Inferior parietal cortex (tissue), 1 donor: ENCODE results near the gene GPR26.

ENCODE experiments used
- DNase-seq: peaks from one replicate; pipeline ENCODE4 v3.0.0-alpha.2; 2016; ENCODE audit errors: extremely low spot score

GPR26 gene

GRCh38 chr10:123648595-123648994 lies 17.6 kb upstream of the GPR26 start:
- DNase-seq, result no peak

GRCh38 chr10:123649676-123650075 lies 16.5 kb upstream of the GPR26 start:
- DNase-seq, result no peak

- DNase-seq, result no peak
Measured at GRCh38 chr10:123651421-123652047, 14.6 kb upstream of the GPR26 start.

GRCh38 chr10:123655751-123656150 lies 10.4 kb upstream of the GPR26 start:
- DNase-seq, result no peak

GRCh38 chr10:123663522-123663921 lies 2.6 kb upstream of the GPR26 start:
- no peak for DNase-seq

GRCh38 chr10:123665491-123666286 lies 466 bp upstream of the GPR26 start:
- no peak for DNase-seq

GRCh38 chr10:123669886-123670285 lies 3.7 kb downstream of the GPR26 start:
- no peak for DNase-seq

GRCh38 chr10:123673198-123673597 lies 7.0 kb downstream of the GPR26 start:
- DNase-seq, result no peak

GRCh38 chr10:123674741-123675140 lies 8.6 kb downstream of the GPR26 start:
- DNase-seq, result no peak

GRCh38 chr10:123675811-123676210 lies 9.7 kb downstream of the GPR26 start:
- no peak for DNase-seq

GRCh38 chr10:123677556-123677955 lies 11.4 kb downstream of the GPR26 start:
- no peak for DNase-seq

GRCh38 chr10:123678376-123678775 lies 12.2 kb downstream of the GPR26 start:
- DNase-seq, result no peak

- DNase-seq, result no peak
Measured at GRCh38 chr10:123681285-123681684, 15.1 kb downstream of the GPR26 start.

GRCh38 chr10:123682477-123682876 lies 16.3 kb downstream of the GPR26 start:
- no peak for DNase-seq

GRCh38 chr10:123683459-123683858 lies 17.3 kb downstream of the GPR26 start:
- no peak for DNase-seq

- DNase-seq, result no peak
Measured at GRCh38 chr10:123683865-123684264, 17.7 kb downstream of the GPR26 start.

GRCh38 chr10:123685260-123685659 lies 19.1 kb downstream of the GPR26 start:
- DNase-seq, result no peak

- no peak for DNase-seq
Measured at GRCh38 chr10:123687758-123688157, 21.6 kb downstream of the GPR26 start.

- no peak for DNase-seq
Measured at GRCh38 chr10:123689880-123690279, 23.7 kb downstream of the GPR26 start.

- DNase-seq, result no peak
Measured at GRCh38 chr10:123703195-123703790, 37.1 kb downstream of the GPR26 start.

GRCh38 chr10:123704076-123704475 lies 37.9 kb downstream of the GPR26 start:
- DNase-seq, result no peak

- DNase-seq, result no peak
Measured at GRCh38 chr10:123704812-123705211, 38.7 kb downstream of the GPR26 start.

GRCh38 chr10:123706236-123706635 lies 40.1 kb downstream of the GPR26 start:
- DNase-seq, result no peak
